NT2/D1 (cell line): ENCODE measurements around the gene MRAP.
"Not testable (repeated sequence)": the region's sequence is repeated elsewhere in the genome, so short reads cannot be mapped to it uniquely, and the experiment has no call there.

Experiments used
- DNase-seq: peaks from one replicate; pipeline ENCODE4 v3.0.0-alpha.2; 2011; ENCODE audit warnings: low read depth, low spot score
- H3K27me3 ChIP-seq: 2 replicates; pipeline ENCODE4 v1.6.0; 2011; ENCODE audit warnings: mild to moderate bottlenecking; ENCODE audit not compliant: insufficient read length, insufficient read depth
- H3K36me3 ChIP-seq: 2 replicates; pipeline ENCODE4 v1.6.1; 2011; ENCODE audit warnings: mild to moderate bottlenecking, low read length, mixed read lengths; ENCODE audit not compliant: insufficient read depth, insufficient read length
- H3K4me1 ChIP-seq: 2 replicates; pipeline ENCODE4 v1.5.1; 2011; ENCODE audit not compliant: insufficient read depth, insufficient read length
- H3K4me3 ChIP-seq: 2 replicates; pipeline ENCODE4 v1.5.1; 2011; ENCODE audit warnings: low read depth; ENCODE audit not compliant: insufficient read length
- H3K9ac ChIP-seq: 2 replicates; pipeline ENCODE4 v1.6.0; 2011; ENCODE audit warnings: low read depth; ENCODE audit not compliant: insufficient read length
- H3K9me3 ChIP-seq: 2 replicates; pipeline ENCODE4 v1.5.1; 2011; ENCODE audit warnings: mild to moderate bottlenecking, low read length; ENCODE audit not compliant: insufficient read depth
- SUZ12 ChIP-seq: IDR thresholded peaks from 2 replicates; pipeline ENCODE4 v1.6.1; 2011; ENCODE audit not compliant: insufficient read length, insufficient read depth; ENCODE audit errors: extremely low read depth
- YY1 ChIP-seq: IDR thresholded peaks from 2 replicates; pipeline ENCODE4 v1.6.1; 2011; ENCODE audit not compliant: insufficient read length, insufficient read depth
- ZNF274 ChIP-seq: IDR thresholded peaks from 2 replicates; pipeline ENCODE4 v1.6.1; 2011; ENCODE audit warnings: mild to moderate bottlenecking, low read depth, low read length

The MRAP gene

DNA sequence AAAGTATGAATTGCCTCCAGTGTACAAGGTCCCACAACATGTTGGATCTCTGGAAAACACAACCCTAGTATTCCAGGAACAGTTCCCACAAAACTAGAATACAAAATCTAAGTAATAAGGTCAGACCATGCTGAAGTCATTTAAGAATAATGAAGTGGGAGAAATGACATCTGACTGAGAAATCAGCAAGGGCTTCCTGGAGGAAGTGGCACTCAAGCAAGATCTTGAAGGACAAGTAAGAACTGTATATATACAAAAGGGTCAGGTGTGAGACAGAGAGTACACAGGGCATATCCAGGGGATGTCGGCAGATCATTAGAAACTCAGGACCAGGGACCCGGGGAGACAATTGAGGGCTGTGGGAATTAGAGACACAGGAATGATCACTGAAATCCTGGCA lies 38.5 kb upstream of the MRAP start:
- Histone ChIP-seq H3K36me3 (no peaks in the 10 kb centered on the region), H3K9ac (no peak overlapping the region), H3K4me1 (no peaks in the 10 kb centered on the region), H3K27me3 (no peaks in the 10 kb centered on the region), H3K4me3 (no peak overlapping the region), H3K9me3 (no peaks in the 10 kb centered on the region)
- no peak for TF ChIP-seq SUZ12
- no peak for TF ChIP-seq YY1
- no peak for TF ChIP-seq ZNF274
- DNase-seq = no peak

DNA sequence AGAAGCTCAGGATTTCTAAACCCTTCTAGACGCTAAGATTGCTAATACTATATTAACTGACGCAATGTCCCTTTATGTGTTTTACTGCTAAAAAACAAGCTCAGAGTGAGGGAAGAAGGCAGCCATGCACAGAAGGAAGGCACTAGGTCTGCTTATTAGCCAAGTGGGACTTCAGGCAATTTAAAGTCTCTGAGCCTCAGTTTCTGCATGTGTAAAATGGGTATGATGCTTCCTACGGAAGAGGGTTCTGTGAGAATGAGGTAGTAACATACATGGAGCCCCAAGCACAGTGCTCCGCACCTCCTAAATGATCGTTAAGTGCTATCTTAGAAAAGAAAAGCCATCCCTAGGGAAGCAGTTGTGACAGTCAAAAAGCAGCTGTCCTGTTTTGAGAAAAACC lies 36.7 kb upstream of the MRAP start:
- H3K27me3 ChIP-seq = no peaks in the 10 kb centered on the region
- H3K9ac ChIP-seq = no peak overlapping the region
- no peaks in the 10 kb centered on the region; the same call in 1 of the 2 replicates for H3K9me3 ChIP-seq
- no peak for DNase-seq
- no peak overlapping the region for H3K4me3 ChIP-seq
- H3K36me3 ChIP-seq = peaks cover 6% of the 10 kb centered on the region
- no peaks in the 10 kb centered on the region for H3K4me1 ChIP-seq
- TF ChIP-seq ZNF274 (no peak), YY1 (no peak), SUZ12 (no peak)

DNA sequence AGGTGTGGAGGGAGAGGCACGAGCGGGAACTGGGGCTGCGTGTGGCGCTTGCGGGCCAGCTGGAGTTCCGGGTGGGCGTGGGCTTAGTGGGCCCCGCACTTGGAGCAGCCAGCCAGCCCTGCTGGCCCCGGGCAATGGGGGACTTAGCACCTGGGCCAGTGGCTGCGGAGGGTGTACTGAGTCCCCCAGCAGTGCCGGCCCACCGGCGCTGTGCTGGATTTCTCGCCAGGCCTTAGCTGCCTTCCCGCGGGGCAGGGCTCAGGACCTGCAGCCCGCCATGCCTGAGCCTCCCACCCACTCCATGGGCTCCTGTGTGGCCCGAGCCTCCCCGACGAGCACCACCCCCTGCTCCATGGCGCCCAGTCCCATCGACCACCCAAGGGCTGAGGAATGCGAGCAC lies 33.3 kb upstream of the MRAP start:
- not testable (repeated sequence) for H3K9ac ChIP-seq, H3K4me3 ChIP-seq, DNase-seq, H3K4me1 ChIP-seq, H3K9me3 ChIP-seq, H3K27me3 ChIP-seq
- H3K36me3 ChIP-seq = peaks cover 38% of the 10 kb centered on the region

DNA sequence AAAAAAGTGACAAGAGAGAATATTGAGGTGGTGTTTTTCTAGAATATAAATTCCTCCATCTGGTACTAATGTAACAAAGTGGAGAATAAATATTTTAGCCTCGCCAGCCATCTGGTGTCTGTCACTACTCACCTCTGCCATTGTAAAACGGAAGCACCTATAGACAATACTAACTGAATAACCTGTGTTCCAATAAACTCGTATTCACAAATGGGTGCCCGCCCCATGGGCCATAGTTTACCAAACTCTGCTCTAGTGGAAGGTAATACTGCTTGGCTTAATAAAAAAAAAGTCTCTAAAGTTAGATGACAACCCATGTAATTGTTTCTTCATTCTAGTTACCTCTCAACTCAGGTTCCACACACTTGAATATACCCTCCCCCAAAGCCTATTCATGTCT lies 27.9 kb upstream of the MRAP start:
- Histone ChIP-seq H3K9ac (no peak overlapping the region), H3K36me3 (peaks cover 90% of the 10 kb centered on the region), H3K4me3 (no peak overlapping the region), H3K9me3 (no peaks in the 10 kb centered on the region; the same call in 1 of the 2 replicates), H3K27me3 (no peaks in the 10 kb centered on the region), H3K4me1 (no peaks in the 10 kb centered on the region)
- no peak for DNase-seq
- TF ChIP-seq SUZ12 (no peak), ZNF274 (no peak), YY1 (no peak)

DNA sequence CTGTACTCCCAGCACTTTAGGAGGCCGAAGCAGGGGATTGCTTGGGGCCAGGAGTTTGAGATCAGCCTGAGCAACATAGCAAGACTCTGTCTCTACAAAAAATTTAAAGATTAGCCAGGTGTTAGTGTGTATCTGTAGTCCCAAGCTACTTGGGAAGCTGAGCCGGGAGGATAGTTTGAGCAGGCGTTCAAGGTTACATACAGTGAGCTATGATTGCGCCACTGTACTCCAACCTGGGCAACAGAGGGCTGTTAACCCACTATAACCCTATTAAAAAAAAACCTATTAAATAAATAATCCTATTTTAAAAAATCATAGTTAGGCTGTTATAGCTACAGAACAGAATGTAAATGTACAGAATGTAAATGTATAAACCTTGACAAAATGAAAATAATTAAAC lies 22.0 kb upstream of the MRAP start:
- DNase-seq = no peak
- Histone ChIP-seq H3K4me3 (no peak overlapping the region), H3K9ac (no peak overlapping the region), H3K4me1 (no peaks in the 10 kb centered on the region), H3K36me3 (peaks cover 43% of the 10 kb centered on the region), H3K9me3 (no peaks in the 10 kb centered on the region), H3K27me3 (no peaks in the 10 kb centered on the region)
- TF ChIP-seq ZNF274 = no peak
- no peak for TF ChIP-seq YY1
- TF ChIP-seq SUZ12 = no peak

DNA sequence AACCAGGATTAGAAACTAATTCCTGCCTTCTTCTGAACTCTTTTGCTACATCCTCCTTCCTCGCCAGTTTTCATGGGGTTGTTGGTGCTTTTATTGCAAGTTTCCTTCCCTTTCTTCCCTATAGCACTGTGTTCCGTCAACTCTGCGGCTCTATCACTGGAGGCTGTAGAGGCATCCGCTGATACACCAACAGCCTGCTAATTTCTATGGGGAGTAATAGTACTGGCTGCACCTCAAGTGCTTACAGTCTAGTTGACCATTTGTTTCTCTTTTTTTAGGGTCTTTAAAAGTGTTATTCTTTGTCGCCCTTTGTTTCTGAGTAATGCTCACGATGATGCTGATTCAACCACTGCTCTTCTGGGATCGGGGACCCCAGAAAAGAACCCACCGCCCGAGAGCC lies 20.6 kb upstream of the MRAP start:
- H3K4me1 ChIP-seq = no peaks in the 10 kb centered on the region
- TF ChIP-seq SUZ12 (no peak), YY1 (no peak), ZNF274 (no peak)
- peaks cover 29% of the 10 kb centered on the region for H3K36me3 ChIP-seq
- H3K4me3 ChIP-seq = peak overlapping the region; percentile 99
- H3K9me3 ChIP-seq = no peaks in the 10 kb centered on the region
- no peaks in the 10 kb centered on the region for H3K27me3 ChIP-seq
- peak overlapping the region; percentile 97 for H3K9ac ChIP-seq
- DNase-seq = no peak

DNA sequence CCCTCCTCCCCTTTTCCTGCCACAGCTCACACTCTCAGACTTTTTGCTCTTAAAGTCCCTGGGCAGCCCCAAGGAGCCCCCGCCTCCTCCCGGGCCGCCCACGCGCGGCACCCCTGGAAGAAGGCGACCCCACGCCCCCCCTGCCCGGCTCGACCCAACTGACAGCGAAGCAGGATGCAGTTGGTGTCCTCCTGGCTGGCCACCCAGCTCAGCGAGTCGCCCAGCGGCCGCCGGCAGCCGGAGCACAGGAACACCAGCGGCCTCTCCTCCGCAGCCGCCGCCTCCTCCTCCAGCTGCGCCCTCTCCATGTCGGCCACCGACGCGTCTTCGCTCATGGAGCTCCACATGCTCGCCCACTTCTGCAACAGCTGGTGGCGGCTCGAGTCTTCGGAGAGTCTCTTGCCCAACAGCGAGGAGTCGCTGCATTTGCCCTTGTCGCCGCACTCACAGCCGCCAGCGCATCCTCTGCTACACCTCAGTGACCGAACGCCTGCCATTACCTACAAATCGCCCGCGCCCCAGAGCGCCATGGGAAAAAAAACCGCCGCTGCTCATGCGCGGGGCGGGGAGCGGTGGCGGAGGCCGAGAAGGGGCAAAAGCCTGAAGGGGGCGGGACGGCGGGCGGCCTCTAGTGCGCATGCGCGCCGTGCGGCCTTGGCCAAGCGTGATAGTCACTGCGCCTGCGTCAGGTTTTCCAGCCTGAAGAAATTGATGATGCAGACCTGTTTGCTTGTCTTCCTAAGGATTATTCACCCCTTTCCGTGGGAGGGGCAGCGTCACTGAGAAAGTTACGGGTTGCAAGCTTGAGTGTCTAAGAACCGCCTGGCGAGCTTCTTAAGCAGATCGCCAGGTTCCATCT lies 19.9 kb upstream of the MRAP start, which contains the start of gene MIS18A:
TSS of gene MIS18A (minus strand) at position 532 of the 859 bp plus-strand sequence. CDS start at position 497, 35 bp downstream.
- Histone ChIP-seq H3K9ac (peak within 1 kb of the TSS; percentile 97), H3K27me3 (no peaks in the 10 kb centered on the region), H3K9me3 (no peaks in the 10 kb centered on the region), H3K4me1 (no peaks in the 10 kb centered on the region), H3K4me3 (peak within 1 kb of the TSS; percentile 99), H3K36me3 (peaks cover 23% of the 10 kb centered on the region)
- peak; percentile 94 for DNase-seq
- TF ChIP-seq YY1 (peak; percentile 63), ZNF274 (no peak)
